ENCODE data around the gene CLNK. TPM values are rescaled to one million over a fixed set of nuclear protein-coding genes. Genes with fewer than 3 reads are reported as not detected.

CLNK gene
- total and polyA plus RNA-seq, 4 donors, result 0.04 to 0.57 (median 0.14) TPM; not detected in 1

GRCh38 chr4:10466161-10466560 is 218.4 kb downstream of the CLNK start:
- Histone ChIP-seq H3K36me3 (ENCODE audit: control insufficient read depth in 4 of 4, insufficient read depth in 4 of 4, low read length in 4 of 4) (no peaks in the 10 kb centered on the region), H3K27ac (ENCODE audit: low read depth in 1 of 2, low read length in 1 of 2) (no peak overlapping the region), H3K9ac (ENCODE audit: insufficient read depth in 1 of 2, low read length in 2 of 2) (no peak overlapping the region), H3K4me1 (ENCODE audit: control insufficient read depth in 5 of 5, insufficient read depth in 5 of 5, low read length in 5 of 5) (peaks cover 0 to 9% (median 0%) of the 10 kb centered on the region in 5 donors), H3K27me3 (ENCODE audit: control insufficient read depth in 3 of 3, insufficient read depth in 3 of 3, low read length in 2 of 3) (peaks cover 4 to 17% (median 16%) of the 10 kb centered on the region in 3 donors), H3K4me3 (no peak overlapping the region), H3K9me3 (ENCODE audit: control insufficient read depth in 4 of 4, insufficient read depth in 3 of 4, low read length in 3 of 4) (peaks cover 0 to 6% (median 0%) of the 10 kb centered on the region in 4 donors)
- no peak for TF ChIP-seq CTCF (IDR thresholded peaks at IDR 0.05; ENCODE audit: control extremely low read depth, extremely low read depth)
- DNase-seq, result no peak
- 91 to 93% methylated on average over 5 of the region's 5 CpGs for WGBS, 2 donors
- no peak for ATAC-seq (ENCODE audit: insufficient read depth, low FRiP score)

- DNase-seq (no peak), ATAC-seq (ENCODE audit: insufficient read depth, low FRiP score) (no peak)
- Histone ChIP-seq H3K9me3 (ENCODE audit: control insufficient read depth in 4 of 4, insufficient read depth in 3 of 4, low read length in 3 of 4) (peaks cover 0 to 8% (median 0%) of the 10 kb centered on the region in 4 donors), H3K27me3 (ENCODE audit: control insufficient read depth in 3 of 3, insufficient read depth in 3 of 3, low read length in 2 of 3) (peaks cover 4 to 17% (median 16%) of the 10 kb centered on the region in 3 donors), H3K4me1 (ENCODE audit: control insufficient read depth in 5 of 5, insufficient read depth in 5 of 5, low read length in 5 of 5) (peaks cover 0 to 9% (median 0%) of the 10 kb centered on the region in 5 donors), H3K9ac (ENCODE audit: insufficient read depth in 1 of 2, low read length in 2 of 2) (no peak overlapping the region), H3K4me3 (no peak overlapping the region), H3K36me3 (ENCODE audit: control insufficient read depth in 4 of 4, insufficient read depth in 4 of 4, low read length in 4 of 4) (no peaks in the 10 kb centered on the region), H3K27ac (ENCODE audit: low read depth in 1 of 2, low read length in 1 of 2) (no peak overlapping the region)
- WGBS, 2 donors, result 93 to 96% methylated on average over 4 of the region's 4 CpGs
- no peak for TF ChIP-seq CTCF (IDR thresholded peaks at IDR 0.05; ENCODE audit: control extremely low read depth, extremely low read depth)
Observed at GRCh38 chr4:10462876-10463275, 221.7 kb downstream of the CLNK start.

- no peak for ATAC-seq (ENCODE audit: insufficient read depth, low FRiP score)
- Histone ChIP-seq H3K36me3 (ENCODE audit: control insufficient read depth in 4 of 4, insufficient read depth in 4 of 4, low read length in 4 of 4) (no peaks in the 10 kb centered on the region), H3K27ac (ENCODE audit: low read depth in 1 of 2, low read length in 1 of 2) (no peak overlapping the region), H3K4me1 (ENCODE audit: control insufficient read depth in 5 of 5, insufficient read depth in 5 of 5, low read length in 5 of 5) (peaks cover 0 to 9% (median 0%) of the 10 kb centered on the region in 5 donors), H3K4me3 (no peak overlapping the region), H3K9ac (ENCODE audit: insufficient read depth in 1 of 2, low read length in 2 of 2) (no peak overlapping the region), H3K9me3 (ENCODE audit: control insufficient read depth in 4 of 4, insufficient read depth in 3 of 4, low read length in 3 of 4) (peaks cover 0 to 8% (median 0%) of the 10 kb centered on the region in 4 donors), H3K27me3 (ENCODE audit: control insufficient read depth in 3 of 3, insufficient read depth in 3 of 3, low read length in 2 of 3) (peaks cover 4 to 17% (median 16%) of the 10 kb centered on the region in 3 donors)
- 47 to 55% methylated on average over 27 of the region's 27 CpGs for WGBS, 2 donors
- DNase-seq, result no peak
- TF ChIP-seq CTCF (IDR thresholded peaks at IDR 0.05; ENCODE audit: control extremely low read depth, extremely low read depth), result no peak
Observed at GRCh38 chr4:10461850-10462400, 222.6 kb downstream of the CLNK start.
